Parathyroid adenoma (tissue), 2 donors: ENCODE results near the gene NUDT14.

Experiments used
- H2AFZ ChIP-seq: fragments of 300-600 bp; sonication (generic); one replicate; pipeline ENCODE4 v1.7.0; 2017; ENCODE audit warnings: antibody characterized with exemption, mild to moderate bottlenecking
- H3K27ac ChIP-seq: fragments of 300-600 bp; sonication (generic); one replicate; pipeline ENCODE4 v1.7.0; 2017
- H3K27me3 ChIP-seq: fragments of 300-600 bp; sonication (generic); one replicate; pipeline ENCODE4 v1.7.0; 2017; ENCODE audit warnings: low read length; ENCODE audit not compliant: control insufficient read depth, insufficient read depth
- H3K36me3 ChIP-seq: fragments of 300-600 bp; sonication (generic); one replicate; pipeline ENCODE4 v1.7.0; 2017; ENCODE audit warnings: low read length; ENCODE audit not compliant: control insufficient read depth, insufficient read depth
- H3K4me1 ChIP-seq: fragments of 300-600 bp; sonication (generic); one replicate; pipeline ENCODE4 v1.7.0; 2017; ENCODE audit warnings: control low read depth
- H3K4me2 ChIP-seq: fragments of 300-600 bp; sonication (generic); one replicate; pipeline ENCODE4 v1.7.0; 2017; ENCODE audit warnings: low read length
- H3K4me3 ChIP-seq: fragments of 300-600 bp; sonication (generic); one replicate; pipeline ENCODE4 v1.7.0; 2017; ENCODE audit warnings: low read depth, low read length
- H3K79me2 ChIP-seq: fragments of 300-600 bp; sonication (generic); one replicate; pipeline ENCODE4 v1.7.0; 2017; ENCODE audit warnings: control low read depth
- H3K9ac ChIP-seq: fragments of 300-600 bp; sonication (generic); one replicate; pipeline ENCODE4 v1.7.0; 2017; ENCODE audit warnings: mild to moderate bottlenecking
- H3K9me3 ChIP-seq: fragments of 300-600 bp; sonication (generic); one replicate; pipeline ENCODE4 v1.7.0; 2017; ENCODE audit warnings: low read length; ENCODE audit not compliant: control insufficient read depth
- TF ChIP-seq, protein P1 (sequence below): fragments of 300-600 bp; sonication (generic); IDR thresholded peaks from one replicate; pipeline ENCODE4 v1.7.0; 2017; ENCODE audit warnings: antibody characterized with exemption, mild to moderate bottlenecking
- donor health status: primary hyperparathyroidism.

NUDT14 gene

DNA sequence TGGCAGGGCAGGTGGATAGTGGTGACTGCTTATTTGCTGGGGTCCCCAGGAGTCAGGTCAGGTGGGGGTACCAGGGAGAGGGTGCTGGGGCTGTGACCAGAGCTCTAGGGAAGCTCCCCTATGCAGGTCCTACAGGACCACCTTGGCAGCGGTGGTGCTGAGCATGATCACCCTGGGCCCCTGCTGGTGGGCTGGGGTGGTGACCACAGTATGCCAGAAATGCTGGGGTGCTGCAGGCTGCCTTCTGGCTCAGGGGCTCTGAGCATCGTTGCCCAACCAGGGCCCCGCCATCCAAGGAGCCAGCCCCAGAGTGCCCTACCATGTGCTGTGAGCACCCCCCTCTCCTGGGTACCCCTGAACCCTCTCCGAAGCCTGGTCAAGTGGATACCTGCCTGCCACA is 17.5 kb upstream of the NUDT14 start:
- TF ChIP-seq, protein P1, sequence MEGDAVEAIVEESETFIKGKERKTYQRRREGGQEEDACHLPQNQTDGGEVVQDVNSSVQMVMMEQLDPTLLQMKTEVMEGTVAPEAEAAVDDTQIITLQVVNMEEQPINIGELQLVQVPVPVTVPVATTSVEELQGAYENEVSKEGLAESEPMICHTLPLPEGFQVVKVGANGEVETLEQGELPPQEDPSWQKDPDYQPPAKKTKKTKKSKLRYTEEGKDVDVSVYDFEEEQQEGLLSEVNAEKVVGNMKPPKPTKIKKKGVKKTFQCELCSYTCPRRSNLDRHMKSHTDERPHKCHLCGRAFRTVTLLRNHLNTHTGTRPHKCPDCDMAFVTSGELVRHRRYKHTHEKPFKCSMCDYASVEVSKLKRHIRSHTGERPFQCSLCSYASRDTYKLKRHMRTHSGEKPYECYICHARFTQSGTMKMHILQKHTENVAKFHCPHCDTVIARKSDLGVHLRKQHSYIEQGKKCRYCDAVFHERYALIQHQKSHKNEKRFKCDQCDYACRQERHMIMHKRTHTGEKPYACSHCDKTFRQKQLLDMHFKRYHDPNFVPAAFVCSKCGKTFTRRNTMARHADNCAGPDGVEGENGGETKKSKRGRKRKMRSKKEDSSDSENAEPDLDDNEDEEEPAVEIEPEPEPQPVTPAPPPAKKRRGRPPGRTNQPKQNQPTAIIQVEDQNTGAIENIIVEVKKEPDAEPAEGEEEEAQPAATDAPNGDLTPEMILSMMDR = no peak
- H3K27me3 ChIP-seq = peaks cover 3% of the 10 kb centered on the region
- H3K79me2 ChIP-seq = no peaks in the 10 kb centered on the region
- no peak overlapping the region for H3K9ac ChIP-seq
- H3K9me3 ChIP-seq = no peaks in the 10 kb centered on the region
- no peak overlapping the region for H3K27ac ChIP-seq
- no peaks in the 10 kb centered on the region for H3K36me3 ChIP-seq
- H3K4me3 ChIP-seq = no peak overlapping the region
- peaks cover 9% of the 10 kb centered on the region for H3K4me1 ChIP-seq
- H2AFZ ChIP-seq = no peak overlapping the region
- H3K4me2 ChIP-seq = no peak overlapping the region

DNA sequence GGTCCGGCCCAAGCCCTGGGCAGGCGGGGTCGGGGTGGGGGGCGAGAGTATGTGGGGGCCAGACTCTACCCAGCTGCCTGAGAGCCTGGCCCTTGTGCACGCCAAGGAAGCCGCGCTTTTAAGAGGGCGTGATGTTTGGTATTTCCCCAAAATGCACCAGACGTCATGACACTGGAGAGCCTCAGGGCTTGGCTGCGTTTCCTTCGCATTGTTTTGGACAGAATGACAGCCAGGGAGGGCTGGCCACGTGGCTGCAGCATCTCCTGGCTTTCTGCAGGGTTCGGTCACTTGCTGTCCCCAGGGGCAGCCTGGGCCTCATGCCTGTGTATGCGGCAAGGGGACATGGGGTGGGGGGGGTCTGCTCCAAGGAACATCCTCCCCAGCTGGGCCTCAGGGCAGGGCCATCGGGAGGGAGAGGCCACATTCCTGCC is 16.1 kb upstream of the NUDT14 start:
- Histone ChIP-seq H2AFZ (no peak overlapping the region), H3K27me3 (peaks cover 3% of the 10 kb centered on the region), H3K79me2 (no peaks in the 10 kb centered on the region), H3K36me3 (no peaks in the 10 kb centered on the region), H3K9me3 (no peaks in the 10 kb centered on the region), H3K9ac (no peak overlapping the region), H3K4me1 (peaks cover 5% of the 10 kb centered on the region), H3K27ac (peak overlapping the region; percentile 29), H3K4me2 (no peak overlapping the region), H3K4me3 (no peak overlapping the region)
- TF ChIP-seq, protein P1 = no peak

- TF ChIP-seq, protein P1 = no peak
- Histone ChIP-seq H3K4me1 (peaks cover 5% of the 10 kb centered on the region), H3K36me3 (no peaks in the 10 kb centered on the region), H3K9me3 (no peaks in the 10 kb centered on the region), H2AFZ (peak overlapping the region; percentile 64), H3K79me2 (no peaks in the 10 kb centered on the region), H3K27ac (peak overlapping the region; percentile 29), H3K27me3 (peaks cover 3% of the 10 kb centered on the region), H3K9ac (no peak overlapping the region), H3K4me3 (no peak overlapping the region), H3K4me2 (no peak overlapping the region)
These were observed 15.3 kb upstream of the NUDT14 start for GRCh38 chr14:105196265-105196960.

DNA sequence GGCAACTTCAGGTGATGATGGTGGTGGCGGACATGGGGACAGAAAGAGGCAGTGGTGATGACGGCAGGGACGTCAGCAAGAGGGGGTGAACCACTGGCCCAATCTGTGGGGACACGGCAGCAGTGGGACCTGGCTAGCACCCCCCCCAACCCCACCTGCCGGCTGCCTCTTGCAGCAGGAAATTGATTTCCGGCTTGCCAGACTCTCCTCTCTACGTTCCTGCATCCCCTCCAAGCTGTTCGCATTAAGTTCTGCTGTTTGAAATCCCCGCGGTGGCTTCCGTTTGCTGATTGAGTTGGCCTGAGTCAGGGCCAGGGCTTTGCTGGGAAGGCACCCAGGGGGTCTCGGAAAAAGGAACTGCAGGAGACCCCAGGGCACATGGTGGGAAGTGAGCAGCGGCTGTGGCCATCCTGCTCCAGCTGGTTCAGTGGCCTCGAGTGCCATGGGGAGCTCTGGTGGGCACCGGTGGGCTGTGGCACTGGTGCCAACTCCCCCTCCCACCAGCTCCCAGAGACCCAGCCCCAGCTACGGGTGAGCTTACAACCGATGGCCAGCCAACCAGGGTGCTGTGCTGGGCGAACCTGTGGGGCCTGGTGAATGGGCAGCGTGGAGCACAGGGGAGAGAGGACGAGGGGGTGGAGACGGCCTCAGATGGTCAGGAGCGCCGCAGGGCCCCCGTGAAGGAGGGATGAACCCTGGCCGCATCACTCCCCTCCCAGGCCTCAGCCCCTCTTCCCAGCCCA is 14.6 kb upstream of the NUDT14 start:
- Histone ChIP-seq H3K4me3 (no peak overlapping the region), H3K79me2 (no peaks in the 10 kb centered on the region), H3K36me3 (no peaks in the 10 kb centered on the region), H3K9me3 (no peaks in the 10 kb centered on the region), H2AFZ (no peak overlapping the region), H3K4me2 (no peak overlapping the region), H3K9ac (no peak overlapping the region), H3K27ac (peak overlapping the region; percentile 15), H3K27me3 (peaks cover 3% of the 10 kb centered on the region), H3K4me1 (peaks cover 5% of the 10 kb centered on the region)
- TF ChIP-seq, protein P1 = no peak
